HepG2 (cell line): ENCODE measurements around the gene CLHC1. TPM values are rescaled to one million over a fixed set of nuclear protein-coding genes. Genes with fewer than 3 reads are reported as not detected.

Source experiments
- ATAC-seq: fragments of 200-7000 bp; cut with Tn5 transposase; 3 replicates; pipeline ENCODE4 v1.9.1; 2020; ENCODE audit warnings: mild to moderate bottlenecking, moderate library complexity
- BruUV-seq: library from RNA; stranded (reverse); fragments of 400-500 nt; replicated peaks from 2 replicates; lab custom pipeline; 2021; lab: Mats Ljungman, UMichigan
- CTCF ChIA-PET: fragments of 300-600 bp; formaldehyde crosslinking; extraction: SDS; loops from one replicate; lab custom pipeline; 2021; ENCODE audit warnings: low total read pairs, inconsistent platforms, low intra/inter-chr PET ratio; lab: Yijun Ruan, JAX
- POLR2A ChIA-PET: fragments of 350-600 bp; sonication (Branson Sonifier 250); formaldehyde crosslinking; loops from one replicate; lab custom pipeline; 2020; ENCODE audit warnings: antibody characterized with exemption, inconsistent platforms; lab: Yijun Ruan, JAX
- DNase-seq: peaks from one replicate; pipeline ENCODE4 v3.0.0-alpha.2; 2015; ENCODE audit warnings: low spot score
- FAIRE-seq: peaks from 3 replicates; lab custom pipeline; 2011; peaks lifted over from hg19 to GRCh38; lab: Jason Lieb, UNC
- H2AFZ ChIP-seq: one replicate; pipeline ENCODE4 v1.6.1; 2011; ENCODE audit warnings: low read length, inconsistent platforms
- H3K27ac ChIP-seq: fragments of 300-600 bp; 3 replicates; pipeline ENCODE4 v1.8.0; 2011; ENCODE audit warnings: mixed run types, mild to moderate bottlenecking, mixed read lengths, low read length, inconsistent platforms; ENCODE audit not compliant: insufficient read depth; ENCODE audit errors: extremely low read length
- H3K27me3 ChIP-seq, 2 experiments: fragments of 200-600 bp in 1 of 2; 2 replicates in 1 of 2; 3 replicates in 1 of 2; pipeline versions ENCODE4 v1.6.0 to v1.8.0; 2011; ENCODE audit warnings: low read length in 2 of 2, mild to moderate bottlenecking in 2 of 2, moderate library complexity in 2 of 2, inconsistent platforms in 1 of 2; ENCODE audit not compliant: insufficient read depth in 2 of 2, control insufficient read depth in 1 of 2
- H3K36me3 ChIP-seq, 2 experiments: fragments of 200-600 bp in 1 of 2; replicated peaks in 1 of 2; 2 replicates in 1 of 2; 3 replicates in 1 of 2; pipeline versions ENCODE4 v1.5.1 to v1.8.0; 2011; ENCODE audit warnings: low read length in 2 of 2, inconsistent platforms in 1 of 2; ENCODE audit not compliant: insufficient read depth in 2 of 2, control insufficient read depth in 1 of 2
- H3K4me1 ChIP-seq: 2 replicates; pipeline ENCODE4 v1.5.1; 2012; ENCODE audit warnings: low read length, inconsistent platforms; ENCODE audit not compliant: insufficient read depth
- H3K4me2 ChIP-seq: 2 replicates; pipeline ENCODE4 v1.6.0; 2011; ENCODE audit warnings: low read depth, low read length, inconsistent platforms
- H3K4me3 ChIP-seq, 3 experiments: fragments of 200-600 bp in 1 of 3; sonication (generic), shearing (Covaris generic) in 1 of 3; replicated peaks in 1 of 3; 2 replicates each; pipeline ENCODE4 v1.5.1; 2011 to 2016; ENCODE audit warnings: low read length in 3 of 3, inconsistent platforms in 2 of 3, low read depth in 2 of 3, mild to moderate bottlenecking in 2 of 3, control low read depth in 1 of 3, mixed read lengths in 1 of 3; ENCODE audit not compliant: insufficient read depth in 1 of 3
- H3K79me2 ChIP-seq: one replicate; pipeline ENCODE4 v1.6.1; 2011; ENCODE audit warnings: low read length, inconsistent platforms; ENCODE audit not compliant: insufficient read depth
- H3K9ac ChIP-seq: 2 replicates; pipeline ENCODE4 v1.6.0; 2011; ENCODE audit warnings: mild to moderate bottlenecking, low read depth, low read length, inconsistent platforms; ENCODE audit not compliant: insufficient read depth
- H3K9me3 ChIP-seq: 2 replicates; pipeline ENCODE4 v1.5.1; 2012; ENCODE audit warnings: mild to moderate bottlenecking, low read length
- H4K20me1 ChIP-seq: 2 replicates; pipeline ENCODE4 v1.6.0; 2011; ENCODE audit warnings: inconsistent platforms, mild to moderate bottlenecking, low read length, moderate library complexity; ENCODE audit not compliant: insufficient read depth
- CREBL2 ChIP-seq: sonication (generic); formaldehyde crosslinking; IDR thresholded peaks from 2 replicates; pipeline ENCODE4 v1.8.1; 2023; ENCODE audit warnings: missing genetic modification reagents, mild to moderate bottlenecking, borderline replicate concordance
- FOXO1 ChIP-seq: sonication (generic); formaldehyde crosslinking; IDR thresholded peaks from 2 replicates; pipeline ENCODE4 v1.4.0; 2020; ENCODE audit warnings: missing genetic modification reagents
- GPN1 ChIP-seq: sonication (generic); formaldehyde crosslinking; IDR thresholded peaks from 2 replicates; pipeline ENCODE4 v1.5.1; 2020; ENCODE audit warnings: missing genetic modification reagents, borderline replicate concordance
- IRX3 ChIP-seq: sonication (generic); formaldehyde crosslinking; IDR thresholded peaks from 2 replicates; pipeline ENCODE4 v1.8.1; 2023; ENCODE audit warnings: mild to moderate bottlenecking, low read depth, missing genetic modification reagents, borderline replicate concordance
- KMT2A ChIP-seq: sonication (generic); formaldehyde crosslinking; IDR thresholded peaks from 2 replicates; pipeline ENCODE4 v1.4.0; 2020; ENCODE audit warnings: missing genetic modification reagents
- TARDBP ChIP-seq: sonication (generic); formaldehyde crosslinking; IDR thresholded peaks from 2 replicates; pipeline ENCODE4 v1.8.0; 2022; ENCODE audit warnings: mild to moderate bottlenecking, missing genetic modification reagents
- TCF7L2 ChIP-seq: IDR thresholded peaks from 2 replicates; pipeline ENCODE4 v1.6.1; 2011; ENCODE audit warnings: mild to moderate bottlenecking, low read depth, low read length, moderate library complexity
- ZSCAN31 ChIP-seq: sonication (generic); formaldehyde crosslinking; IDR thresholded peaks from 2 replicates; pipeline ENCODE4 v1.5.0; 2020; ENCODE audit warnings: low read depth, mild to moderate bottlenecking, missing genetic modification reagents
- ZSCAN9 ChIP-seq: IDR thresholded peaks from 2 replicates; pipeline ENCODE4 v1.6.1; 2016; ENCODE audit warnings: borderline replicate concordance
- ZUFSP ChIP-seq: sonication (generic); formaldehyde crosslinking; IDR thresholded peaks from 2 replicates; pipeline ENCODE4 v1.9.0; 2021; ENCODE audit warnings: missing genetic modification reagents, mild to moderate bottlenecking, borderline replicate concordance
- WGBS: methylation state at CpG from one replicate; pipeline ENCODE4 v1.1.6; 2017; ENCODE audit warnings: low lambda C conversion rate; 5-methylcytosine and 5-hydroxymethylcytosine counted together
- in situ Hi-C: cut with HindIII; loops from 2 replicates; pipeline ENCODE4 v1.10.0; 2017; ENCODE audit warnings: low pct_unique_long_range_greater_than_20kb; ENCODE audit not compliant: extremely low pct_ligation_motif_present
- intact Hi-C: fragments of 100-400 bp; cut with micrococcal nuclease; formaldehyde crosslinking; loops from one replicate; pipeline ENCODE4 v1.10.0; 2022; ENCODE audit not compliant: unreplicated experiment
- polyA plus RNA-seq, 8 experiments: library from polyadenylated mRNA; depleted of rRNA in 3 of 8; stranded (reverse) in 7 of 8; unstranded in 1 of 8; fragments of >200 nt; fragmentation: Illumina TruSeq in 4 of 8; extraction: Trizol in 4 of 8; gene quantifications; 2 replicates each; pipeline versions ENCODE4 v1.2.1 to v1.2.3, GENCODE V29; 2011 to 2016; ENCODE audit warnings: low read depth in 4 of 8, missing spikeins in 1 of 8, mixed read lengths in 1 of 8; ENCODE audit not compliant: insufficient read depth in 1 of 8
- total RNA-seq, 5 experiments: library from RNA; depleted of rRNA; stranded (reverse); fragments of >200 nt; fragmentation: Illumina TruSeq; extraction: Trizol; gene quantifications; 2 replicates each; pipeline ENCODE4 v1.2.3, GENCODE V29; 2016; ENCODE audit warnings: low read depth in 1 of 5
- TF ChIP-seq, protein P1 (sequence below), 2 experiments: sonication (generic) in 1 of 2; formaldehyde crosslinking in 1 of 2; IDR thresholded peaks; 2 replicates each; pipeline versions ENCODE4 v1.4.0 to v1.6.1; 2016 to 2020; ENCODE audit warnings: borderline replicate concordance in 1 of 2, low read depth in 1 of 2, mild to moderate bottlenecking in 1 of 2, missing genetic modification reagents in 1 of 2
- TF ChIP-seq, protein P2 (sequence below): sonication (generic); formaldehyde crosslinking; IDR thresholded peaks from 2 replicates; pipeline ENCODE4 v1.8.0; 2022; ENCODE audit warnings: mild to moderate bottlenecking, missing genetic modification reagents, borderline replicate concordance
- TF ChIP-seq, protein P3 (sequence below): sonication (generic); formaldehyde crosslinking; IDR thresholded peaks from 2 replicates; pipeline ENCODE4 v1.8.1; 2022; ENCODE audit warnings: mild to moderate bottlenecking, missing genetic modification reagents

CLHC1 gene
- total and polyA plus RNA-seq, 2 of the 13 experiments (the other 11 are each of a cell fraction or from before 2014, with no cell fraction given), result 9.8 to 12.6 TPM

DNA sequence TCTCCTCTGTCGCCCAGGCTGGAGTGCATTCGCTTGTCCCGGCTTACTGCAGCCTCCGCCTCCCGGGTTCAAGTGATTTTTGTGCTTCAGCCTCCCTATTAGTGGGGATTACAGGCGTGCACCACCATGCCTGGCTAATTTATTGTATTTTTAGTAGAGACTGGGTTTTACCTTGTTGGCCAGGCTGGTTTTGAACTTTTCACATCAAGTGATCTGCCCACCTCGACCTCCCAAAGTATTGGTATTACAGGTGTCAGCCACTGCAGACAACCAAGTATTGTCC, 1.5 kb upstream of the CLHC1 start:
- Histone ChIP-seq H3K9me3 (no peaks in the 10 kb centered on the region), H3K9ac (peak overlapping the region; percentile 99), H3K4me3 (peak overlapping the region; percentile 82 to 95 (median 93)), H3K27me3 (no peaks in the 10 kb centered on the region; a peak in 1 of 5 replicates), H3K4me1 (peaks cover 47% of the 10 kb centered on the region), H2AFZ (no peak overlapping the region), H3K4me2 (peak overlapping the region; percentile 81), H3K79me2 (peaks cover 39% of the 10 kb centered on the region), H4K20me1 (peaks cover 13% of the 10 kb centered on the region), H3K27ac (peak overlapping the region; percentile 98), H3K36me3 (peaks cover 4 to 25% of the 10 kb centered on the region in 2 experiments; a peak in 4 of 5 replicates)
- ChIA-PET CTCF (no interaction called here), POLR2A (no interaction called here)
- FAIRE-seq (no peak), DNase-seq (no peak), ATAC-seq (no peak)
- intact Hi-C loops (loop anchor here (2.0 to 10.0 kb wide), 4 partner anchors 35 to 281 kb away; partner anchors contain the start of genes CCDC88A, CFAP36, MTIF2 and RTN4), in situ Hi-C loops (loop anchor here (5.0 kb wide), 1 partner anchor 34 kb away; the partner anchor contains the start of gene MTIF2)
- 9% methylated on average over 7 of the region's 7 CpGs for WGBS
- no TSS peak for BruUV-seq
- TF ChIP-seq CREBL2 (CRISPR knock-in tag), result no peak
- TF ChIP-seq, protein P1, sequence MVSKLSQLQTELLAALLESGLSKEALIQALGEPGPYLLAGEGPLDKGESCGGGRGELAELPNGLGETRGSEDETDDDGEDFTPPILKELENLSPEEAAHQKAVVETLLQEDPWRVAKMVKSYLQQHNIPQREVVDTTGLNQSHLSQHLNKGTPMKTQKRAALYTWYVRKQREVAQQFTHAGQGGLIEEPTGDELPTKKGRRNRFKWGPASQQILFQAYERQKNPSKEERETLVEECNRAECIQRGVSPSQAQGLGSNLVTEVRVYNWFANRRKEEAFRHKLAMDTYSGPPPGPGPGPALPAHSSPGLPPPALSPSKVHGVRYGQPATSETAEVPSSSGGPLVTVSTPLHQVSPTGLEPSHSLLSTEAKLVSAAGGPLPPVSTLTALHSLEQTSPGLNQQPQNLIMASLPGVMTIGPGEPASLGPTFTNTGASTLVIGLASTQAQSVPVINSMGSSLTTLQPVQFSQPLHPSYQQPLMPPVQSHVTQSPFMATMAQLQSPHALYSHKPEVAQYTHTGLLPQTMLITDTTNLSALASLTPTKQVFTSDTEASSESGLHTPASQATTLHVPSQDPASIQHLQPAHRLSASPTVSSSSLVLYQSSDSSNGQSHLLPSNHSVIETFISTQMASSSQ (IDR thresholded peaks at IDR 0.05; ENCODE audit: low read depth), result 0 out of 2 replicates have a peak, but pooled peaks have one; percentile 17
- TF ChIP-seq, protein P1 (CRISPR knock-in tag; IDR thresholded peaks at IDR 0.05; ENCODE audit: borderline replicate concordance), result no peak
- no peak for TF ChIP-seq FOXO1 (CRISPR knock-in tag)
- TF ChIP-seq GPN1, result no peak
- TF ChIP-seq ZSCAN31 (CRISPR knock-in tag), result no peak
- 0 out of 2 replicates have a peak, but pooled peaks have one; percentile 76 for TF ChIP-seq IRX3 (CRISPR knock-in tag)
- TF ChIP-seq KMT2A (CRISPR knock-in tag), result 0 out of 2 replicates have a peak, but pooled peaks have one; percentile 3
- TF ChIP-seq, protein P2, sequence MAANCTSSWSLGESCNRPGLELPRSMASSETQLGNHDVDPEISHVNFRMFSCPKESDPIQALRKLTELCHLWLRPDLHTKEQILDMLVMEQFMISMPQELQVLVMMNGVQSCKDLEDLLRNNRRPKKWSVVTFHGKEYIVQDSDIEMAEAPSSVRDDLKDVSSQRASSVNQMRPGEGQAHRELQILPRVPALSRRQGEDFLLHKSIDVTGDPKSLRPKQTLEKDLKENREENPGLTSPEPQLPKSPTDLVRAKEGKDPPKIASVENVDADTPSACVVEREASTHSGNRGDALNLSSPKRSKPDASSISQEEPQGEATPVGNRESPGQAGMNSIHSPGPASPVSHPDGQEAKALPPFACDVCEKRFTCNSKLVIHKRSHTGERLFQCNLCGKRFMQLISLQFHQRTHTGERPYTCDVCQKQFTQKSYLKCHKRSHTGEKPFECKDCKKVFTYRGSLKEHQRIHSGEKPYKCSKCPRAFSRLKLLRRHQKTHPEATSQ (CRISPR knock-in tag), result 0 out of 2 replicates have a peak, but pooled peaks have one; percentile 43
- TF ChIP-seq ZUFSP (CRISPR knock-in tag), result no peak
- no peak for TF ChIP-seq TCF7L2
- TF ChIP-seq, protein P3, sequence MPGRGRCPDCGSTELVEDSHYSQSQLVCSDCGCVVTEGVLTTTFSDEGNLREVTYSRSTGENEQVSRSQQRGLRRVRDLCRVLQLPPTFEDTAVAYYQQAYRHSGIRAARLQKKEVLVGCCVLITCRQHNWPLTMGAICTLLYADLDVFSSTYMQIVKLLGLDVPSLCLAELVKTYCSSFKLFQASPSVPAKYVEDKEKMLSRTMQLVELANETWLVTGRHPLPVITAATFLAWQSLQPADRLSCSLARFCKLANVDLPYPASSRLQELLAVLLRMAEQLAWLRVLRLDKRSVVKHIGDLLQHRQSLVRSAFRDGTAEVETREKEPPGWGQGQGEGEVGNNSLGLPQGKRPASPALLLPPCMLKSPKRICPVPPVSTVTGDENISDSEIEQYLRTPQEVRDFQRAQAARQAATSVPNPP (CRISPR knock-in tag), result 0 out of 2 replicates have a peak, but pooled peaks have one; percentile 9
- no peak for TF ChIP-seq ZSCAN9 (CRISPR knock-in tag)
- TF ChIP-seq TARDBP (CRISPR knock-in tag), result 0 out of 2 replicates have a peak, but pooled peaks have one; percentile 22
